ENCODE results near the gene RAD1.

DNA sequence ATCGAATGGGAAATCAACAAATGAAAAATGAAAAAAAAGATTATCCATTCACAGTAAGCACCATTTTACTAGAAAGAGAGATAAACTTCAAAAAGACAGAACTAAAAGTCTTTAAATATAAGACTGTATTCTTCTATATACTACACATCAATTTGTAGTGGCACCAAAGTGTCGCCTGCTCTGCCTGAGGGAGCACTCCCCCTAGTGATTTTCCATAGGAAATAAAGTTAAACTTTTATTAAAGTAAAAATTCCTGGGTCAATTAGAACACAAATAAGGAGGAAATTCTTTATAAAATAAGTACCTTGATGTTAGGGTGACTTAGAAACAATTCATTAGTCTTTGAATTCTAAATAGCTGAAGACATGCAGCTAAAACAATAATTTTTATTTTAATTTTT, 9.7 kb downstream of the RAD1 start:
- TF ChIP-seq, protein P1, sequence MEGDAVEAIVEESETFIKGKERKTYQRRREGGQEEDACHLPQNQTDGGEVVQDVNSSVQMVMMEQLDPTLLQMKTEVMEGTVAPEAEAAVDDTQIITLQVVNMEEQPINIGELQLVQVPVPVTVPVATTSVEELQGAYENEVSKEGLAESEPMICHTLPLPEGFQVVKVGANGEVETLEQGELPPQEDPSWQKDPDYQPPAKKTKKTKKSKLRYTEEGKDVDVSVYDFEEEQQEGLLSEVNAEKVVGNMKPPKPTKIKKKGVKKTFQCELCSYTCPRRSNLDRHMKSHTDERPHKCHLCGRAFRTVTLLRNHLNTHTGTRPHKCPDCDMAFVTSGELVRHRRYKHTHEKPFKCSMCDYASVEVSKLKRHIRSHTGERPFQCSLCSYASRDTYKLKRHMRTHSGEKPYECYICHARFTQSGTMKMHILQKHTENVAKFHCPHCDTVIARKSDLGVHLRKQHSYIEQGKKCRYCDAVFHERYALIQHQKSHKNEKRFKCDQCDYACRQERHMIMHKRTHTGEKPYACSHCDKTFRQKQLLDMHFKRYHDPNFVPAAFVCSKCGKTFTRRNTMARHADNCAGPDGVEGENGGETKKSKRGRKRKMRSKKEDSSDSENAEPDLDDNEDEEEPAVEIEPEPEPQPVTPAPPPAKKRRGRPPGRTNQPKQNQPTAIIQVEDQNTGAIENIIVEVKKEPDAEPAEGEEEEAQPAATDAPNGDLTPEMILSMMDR (IDR thresholded peaks at IDR 0.05) = no peak
- TF ChIP-seq POLR2A (IDR thresholded peaks at IDR 0.05) = no peak
- no peak for TF ChIP-seq POLR2AphosphoS5 (IDR thresholded peaks at IDR 0.05)

Data from breast epithelium (tissue), 3 donors.